Measurements from ENCODE around the gene ART1.

The ART1 gene

DNA sequence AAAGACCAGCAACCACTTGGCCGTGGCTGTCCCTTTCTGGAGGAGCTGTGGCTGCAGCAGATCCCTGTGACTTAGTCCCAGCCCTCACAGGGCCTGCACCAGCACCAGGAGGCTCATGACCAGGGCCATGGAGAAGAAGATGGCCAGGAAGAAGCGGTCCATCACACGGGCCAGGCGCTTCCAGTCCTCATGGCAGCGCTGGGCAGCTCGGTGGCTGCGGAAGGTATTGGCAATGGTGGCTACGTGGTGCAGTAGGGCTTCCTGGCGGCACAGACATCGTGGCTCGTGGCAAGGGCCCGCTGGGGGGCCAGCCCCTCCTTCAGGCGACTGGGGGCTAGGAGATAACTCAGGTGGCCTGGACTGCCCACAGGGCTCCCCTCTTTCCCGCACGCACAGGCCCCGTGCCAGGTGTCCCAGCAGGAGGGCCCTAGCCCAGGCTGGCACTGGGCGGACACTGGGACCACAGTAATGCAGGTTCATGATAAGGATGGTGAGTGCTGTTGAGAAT is 21.1 kb downstream of the ART1 start:
- no peak for DNase-seq (ENCODE audit: low spot score)

DNA sequence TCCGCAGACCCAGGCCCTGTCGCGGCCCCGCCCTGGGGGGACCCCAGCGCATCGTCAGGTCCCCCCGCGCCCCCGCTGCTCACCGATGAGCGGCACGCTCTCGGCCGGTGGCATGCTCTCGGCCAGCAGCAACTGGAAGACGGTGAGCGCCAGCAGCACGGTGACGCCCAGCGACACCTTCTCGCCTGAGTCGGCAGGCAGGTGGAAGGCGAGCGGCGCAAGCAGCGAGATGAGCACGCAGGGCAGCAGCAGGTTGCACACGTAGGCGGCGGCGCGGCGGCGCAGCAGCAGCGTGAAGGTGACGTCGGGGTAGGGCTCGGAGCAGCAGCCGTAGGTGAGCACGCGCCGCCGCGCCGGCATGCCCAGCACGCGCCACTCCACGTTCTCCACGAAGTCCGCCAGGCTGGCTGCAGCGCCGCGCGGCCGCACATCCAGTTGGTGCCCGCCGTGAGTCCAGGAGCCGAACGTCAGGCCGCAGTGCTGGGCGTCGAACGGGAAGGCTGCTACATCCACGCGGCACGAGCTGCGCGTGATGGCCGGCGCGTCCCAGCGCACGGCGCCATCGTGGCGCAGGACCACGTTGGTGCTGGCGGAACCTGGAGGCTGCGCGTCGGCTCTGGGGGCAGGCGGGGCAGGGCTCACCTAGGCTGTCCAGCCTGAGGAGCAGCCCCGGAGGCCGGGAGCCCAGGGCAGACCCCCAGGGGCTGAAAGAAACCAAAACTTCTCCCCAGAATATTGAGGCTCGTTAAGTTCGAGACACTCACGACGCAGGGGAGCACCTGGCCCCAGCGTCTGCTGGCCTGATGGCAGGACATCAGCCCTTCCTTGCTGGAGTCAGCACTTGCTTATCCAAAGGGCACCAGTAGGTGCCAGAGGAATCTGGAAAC is 22.5 kb downstream of the ART1 start:
- DNase-seq (ENCODE audit: low spot score) = no peak

DNA sequence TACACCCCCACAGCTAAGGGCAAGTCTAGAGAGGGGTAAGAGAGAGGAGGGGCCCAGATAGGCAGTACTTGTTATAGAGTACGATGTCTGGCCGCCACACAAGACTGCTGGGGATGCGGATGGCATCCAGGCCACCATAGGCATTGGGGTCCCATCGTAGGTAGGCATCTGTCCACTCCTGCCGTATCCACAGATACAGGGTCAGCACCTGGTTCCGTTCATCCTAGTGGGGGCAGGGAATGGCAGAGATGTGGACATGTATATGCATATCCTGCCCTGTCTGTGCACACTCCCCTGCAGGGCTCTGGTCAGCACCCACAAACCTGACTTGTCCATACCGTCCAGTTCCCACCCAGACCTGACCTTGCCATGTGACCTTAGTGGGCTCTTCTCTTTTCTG is 24.2 kb downstream of the ART1 start:
- no peak for DNase-seq (ENCODE audit: low spot score)

DNA sequence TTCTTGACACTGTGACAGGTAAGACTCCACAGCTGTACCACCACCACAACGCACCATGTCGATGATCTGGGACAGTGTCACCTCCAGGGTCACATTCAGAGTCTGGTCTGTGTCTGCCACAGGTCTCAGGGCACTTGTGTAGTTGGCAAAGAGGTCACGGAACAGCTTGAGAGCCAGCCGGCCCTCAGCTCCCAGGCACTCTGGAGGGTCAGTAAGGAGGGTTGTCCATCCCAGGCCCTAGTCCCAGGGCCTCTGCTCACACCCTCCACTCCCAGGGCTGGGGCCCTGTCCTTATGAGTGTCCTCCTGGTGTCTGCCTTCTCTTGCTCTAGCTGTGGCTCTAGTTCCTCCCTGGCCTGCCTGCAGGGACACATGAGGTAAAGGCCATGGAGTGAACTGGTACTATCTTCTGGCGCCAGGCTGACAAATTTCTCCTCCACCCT is 24.8 kb downstream of the ART1 start:
- DNase-seq (ENCODE audit: low spot score) = no peak

DNA sequence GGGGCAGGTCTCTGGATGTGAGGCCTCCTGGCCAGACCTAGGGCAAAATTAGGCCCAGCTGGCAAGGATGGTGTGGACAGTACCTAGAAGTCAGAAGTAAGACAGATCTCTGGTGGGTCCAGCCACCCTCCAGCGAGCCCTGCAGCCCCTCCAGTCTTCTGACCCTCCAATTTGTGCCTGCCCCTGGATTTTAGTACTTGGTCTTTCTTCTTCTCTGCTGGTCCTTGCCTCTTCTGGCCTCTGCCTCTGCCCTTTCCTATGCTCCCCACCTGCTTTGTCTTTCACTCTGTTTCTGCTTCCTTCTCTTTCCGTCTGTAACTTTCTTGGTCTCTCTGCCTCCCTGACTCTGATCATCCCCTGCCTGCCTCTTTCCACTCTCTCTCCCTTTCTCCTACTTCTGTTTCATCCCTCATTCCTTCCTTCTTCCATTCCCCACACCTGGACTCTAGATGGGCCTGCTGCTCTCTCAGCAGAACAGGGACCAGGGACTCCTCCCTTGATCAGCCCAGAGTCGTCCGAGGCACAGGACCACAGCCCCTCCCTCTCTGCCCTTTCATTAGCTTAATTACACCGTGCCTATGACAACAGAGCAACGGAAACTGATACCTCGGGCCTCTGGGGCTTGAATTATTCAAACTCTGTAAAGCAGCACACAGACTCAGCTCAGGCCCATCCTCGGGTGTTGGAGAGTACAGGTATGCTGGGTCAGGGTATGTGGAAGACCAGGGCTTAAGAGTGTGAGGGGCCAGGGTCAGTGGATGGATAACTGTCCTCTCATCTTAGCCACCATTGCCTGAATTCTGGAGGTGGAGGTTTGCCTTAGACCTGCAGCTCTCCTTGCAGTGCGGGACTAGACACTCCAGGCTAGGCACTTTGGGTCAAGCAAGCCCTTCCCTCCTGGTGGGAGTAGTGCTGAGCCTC is 26.7 kb downstream of the ART1 start, which contains the start of gene CHRNA10:
Gene CHRNA10 (minus strand): TSS at position 51 of the 921 bp plus-strand sequence. CDS start 72 bp downstream, outside the sequence.
- DNase-seq (ENCODE audit: low spot score) = no peak

DNA sequence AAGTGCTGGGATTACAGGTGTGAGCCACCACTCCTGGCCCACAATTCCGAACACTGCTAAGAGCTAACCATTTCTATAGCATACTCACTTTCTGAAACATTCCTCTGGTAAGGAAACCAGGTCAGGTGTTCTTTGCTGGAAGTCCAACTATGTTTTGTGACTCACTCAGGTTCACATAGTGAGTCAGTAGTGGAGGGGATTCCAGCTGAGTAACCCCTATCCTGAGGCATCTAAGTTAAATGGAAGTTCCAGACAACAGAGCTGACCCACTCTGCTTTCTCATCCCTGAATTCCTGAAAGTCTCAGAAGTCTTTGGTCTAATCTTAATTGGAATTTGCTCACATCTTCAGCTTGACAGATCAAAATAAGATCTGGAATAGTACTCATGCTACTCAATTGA is 29.3 kb downstream of the ART1 start:
- DNase-seq (ENCODE audit: low spot score) = no peak

DNA sequence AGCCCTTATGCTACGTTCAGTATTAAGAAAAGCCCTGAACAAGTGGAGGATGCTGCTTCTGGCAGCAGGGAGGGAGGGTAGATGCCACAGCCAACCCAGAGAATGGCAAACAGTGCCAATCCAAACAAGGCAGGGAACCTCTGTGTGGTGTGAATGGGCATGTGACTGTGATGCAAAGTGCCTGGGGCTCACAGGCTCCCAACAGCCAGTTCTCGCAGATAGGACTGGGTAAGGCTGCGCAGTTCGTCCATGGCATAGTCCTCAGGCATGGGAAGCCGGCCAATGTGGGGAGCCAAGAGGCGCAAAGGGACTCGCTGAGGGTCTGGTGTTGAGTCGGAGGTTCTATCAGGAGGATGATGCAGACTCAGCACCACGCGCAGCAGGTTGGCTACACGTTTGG is 31.0 kb downstream of the ART1 start:
- no peak for DNase-seq (ENCODE audit: low spot score)

DNA sequence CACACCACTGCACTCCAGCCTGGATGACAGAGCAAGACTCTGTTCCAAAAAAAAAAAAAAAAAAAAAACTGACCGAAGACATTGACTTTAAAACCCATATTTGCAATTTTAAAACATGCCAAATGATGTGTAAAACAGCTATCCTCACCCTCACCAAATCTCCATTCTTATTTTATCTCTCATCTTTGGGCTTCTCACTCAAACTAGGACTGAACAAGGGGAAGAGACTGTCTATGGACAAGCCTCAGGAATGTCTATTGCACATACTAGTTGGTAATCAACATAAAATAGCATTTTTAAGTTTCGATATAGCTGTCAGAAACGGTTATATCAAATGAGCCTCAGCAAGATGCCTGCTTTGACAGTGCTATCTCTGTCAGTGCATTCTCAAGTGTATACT is 34.1 kb downstream of the ART1 start:
- no peak for DNase-seq (ENCODE audit: low spot score)

DNA sequence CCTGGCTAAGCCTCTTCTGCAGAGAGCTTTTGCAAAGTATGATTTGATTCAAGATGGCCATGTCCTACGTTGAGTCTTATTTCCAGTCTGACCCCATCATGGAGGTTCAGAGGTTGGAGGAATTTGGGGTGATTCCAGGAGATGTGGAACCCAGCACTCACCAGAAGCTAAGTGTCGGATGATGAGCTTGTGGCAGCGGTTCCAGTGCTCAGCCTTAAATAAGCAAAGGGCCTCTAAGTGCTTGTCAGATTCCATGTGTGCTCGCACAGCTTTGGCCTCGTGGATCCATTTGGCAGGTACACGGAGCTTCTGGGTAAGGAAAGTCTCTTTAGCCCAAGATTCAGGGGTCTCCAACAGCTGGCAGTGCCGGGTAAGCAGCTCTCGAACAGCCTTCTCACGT is 38.1 kb downstream of the ART1 start:
- no peak for DNase-seq (ENCODE audit: low spot score)

DNA sequence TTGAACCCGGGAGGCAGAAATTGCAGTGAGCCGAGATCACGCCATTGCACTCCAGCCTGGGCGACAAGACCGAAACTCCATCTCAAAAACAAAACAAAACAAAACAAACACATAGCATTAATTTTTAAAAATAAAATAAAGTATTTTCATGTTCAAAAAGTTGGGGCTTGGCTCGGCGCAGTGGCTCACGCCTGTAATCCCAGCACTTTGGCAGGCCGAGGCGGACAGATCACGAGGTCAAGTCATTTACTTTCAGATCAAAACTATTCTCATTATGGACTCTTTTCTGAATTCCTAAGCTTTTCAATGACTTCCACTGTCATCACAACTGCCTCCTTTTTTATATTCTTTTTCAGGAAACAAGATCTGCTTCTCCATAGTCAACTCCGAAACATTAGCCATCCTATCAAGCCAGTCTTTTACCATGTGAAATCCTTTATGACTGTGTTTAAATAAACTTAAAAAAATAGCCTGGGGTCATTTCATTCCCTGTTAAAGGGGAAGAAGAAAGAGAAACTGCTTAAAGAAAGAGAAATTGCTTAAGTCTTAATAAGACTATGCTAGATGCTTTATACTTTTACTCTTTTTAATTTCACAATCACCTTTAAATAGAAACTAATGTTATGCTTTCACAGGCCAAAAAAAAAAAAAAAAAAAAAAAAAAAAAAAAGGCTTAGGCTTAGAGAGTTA is 39.3 kb downstream of the ART1 start:
- DNase-seq (ENCODE audit: low spot score) = no peak

DNA sequence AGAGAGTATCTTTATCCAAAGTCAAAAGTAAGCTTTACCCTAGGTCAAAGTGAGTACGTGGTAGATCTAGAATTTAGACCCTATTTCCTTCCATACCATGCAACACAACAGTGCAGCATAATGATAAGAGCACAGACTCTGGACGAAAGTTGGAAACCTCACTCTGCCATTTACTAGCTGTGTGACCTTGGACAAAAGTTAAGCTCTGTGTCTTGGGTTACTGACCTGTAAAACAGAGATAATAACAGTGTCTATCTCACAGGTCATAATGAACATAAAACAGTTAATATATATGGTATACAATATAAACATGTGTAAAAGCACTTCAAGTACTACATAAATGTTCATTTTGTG is 39.9 kb downstream of the ART1 start:
- DNase-seq (ENCODE audit: low spot score) = no peak

DNA sequence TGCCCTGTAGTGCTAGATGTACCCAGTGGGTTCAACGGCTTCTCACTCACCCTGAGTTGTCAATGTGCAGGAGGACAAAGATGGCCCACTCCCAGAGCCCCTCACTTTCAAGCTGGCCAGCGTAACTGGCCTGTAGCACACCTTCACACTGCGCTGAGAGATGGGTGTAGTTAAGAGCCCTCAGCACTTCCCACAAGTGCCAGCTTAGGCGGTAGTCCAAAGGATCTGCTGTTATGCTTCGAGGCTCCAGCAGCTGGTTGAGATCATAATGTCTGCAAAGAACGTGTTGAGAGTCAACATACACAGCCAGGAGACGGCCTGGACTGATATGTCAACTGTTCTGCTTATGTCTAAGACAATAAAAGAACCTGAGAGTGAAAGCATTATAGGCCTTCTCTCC is 41.0 kb downstream of the ART1 start:
- no peak for DNase-seq (ENCODE audit: low spot score)

DNA sequence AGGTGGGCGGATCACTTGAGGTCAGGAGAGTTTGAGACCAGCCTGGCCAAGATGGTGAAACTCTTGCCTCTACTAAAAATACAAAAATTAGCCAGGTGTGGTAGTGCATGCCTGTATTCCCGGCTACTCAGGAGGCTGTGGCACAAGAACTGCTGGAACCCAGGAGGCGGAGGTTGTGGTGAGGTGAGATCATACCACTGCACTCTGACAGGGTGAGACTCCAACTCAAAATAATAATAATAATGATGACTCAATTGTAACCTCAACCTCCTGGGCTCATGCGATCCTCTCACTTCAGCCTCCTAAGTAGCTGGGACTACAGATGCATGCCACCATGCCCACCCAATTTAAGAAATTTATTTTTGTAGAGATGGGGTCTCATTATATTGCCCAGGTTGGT is 41.8 kb downstream of the ART1 start:
- no peak for DNase-seq (ENCODE audit: low spot score)

DNA sequence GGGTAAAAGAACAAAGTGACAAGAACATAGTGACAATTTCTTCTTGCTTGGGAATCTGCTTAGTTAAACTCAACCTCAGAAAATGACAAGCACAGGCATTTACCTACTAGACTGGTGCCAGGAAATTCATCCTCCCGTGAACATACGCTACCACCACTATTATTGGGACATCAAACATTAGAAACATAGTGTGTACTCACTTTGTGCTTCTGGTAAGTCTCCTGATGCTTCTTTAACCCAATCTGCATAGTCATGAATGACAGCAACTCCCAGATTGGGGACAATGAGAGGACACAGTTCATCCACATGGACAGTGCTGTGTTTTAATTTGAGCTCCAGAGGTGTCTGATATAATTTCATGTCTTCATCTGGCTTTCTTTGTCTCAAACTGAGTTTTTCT is 55.5 kb downstream of the ART1 start:
- DNase-seq (ENCODE audit: low spot score) = no peak

DNA sequence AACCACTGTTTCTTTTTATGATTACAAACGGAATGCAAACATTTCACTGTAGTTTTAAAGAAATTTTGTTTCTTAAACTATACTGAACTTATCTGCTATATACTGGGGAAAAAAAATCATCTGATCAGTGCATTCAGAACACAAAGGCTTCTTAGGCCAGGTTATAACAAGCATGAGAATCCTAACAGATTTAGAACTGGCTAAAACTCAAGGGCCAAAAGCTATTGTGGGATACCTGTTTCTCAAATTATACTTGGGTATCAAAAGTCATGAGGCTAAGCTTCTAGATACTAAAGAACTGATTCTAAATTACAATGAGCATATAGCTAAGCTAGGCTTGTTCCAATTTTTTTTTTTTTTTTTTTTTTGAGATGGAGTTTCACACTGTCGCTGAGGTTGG is 56.0 kb downstream of the ART1 start:
- DNase-seq (ENCODE audit: low spot score) = no peak

DNA sequence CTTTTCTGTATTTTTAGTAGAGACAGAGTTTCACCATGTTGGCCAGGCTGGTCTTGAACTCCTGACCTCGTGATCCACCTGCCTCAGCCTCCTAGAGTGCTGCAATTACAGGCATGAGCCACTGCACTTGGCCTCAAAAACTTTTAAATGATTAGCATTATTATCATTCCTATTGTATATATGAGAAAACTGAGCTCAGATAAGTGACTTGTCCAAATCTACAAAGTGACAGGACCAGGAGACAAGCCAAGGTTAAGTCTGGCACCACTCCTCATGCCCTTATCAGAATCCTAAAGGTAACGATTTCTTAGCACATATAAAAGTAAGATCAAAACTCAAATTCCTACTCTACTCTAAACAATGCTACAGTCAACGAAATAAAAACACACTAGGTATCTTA is 58.5 kb downstream of the ART1 start:
- no peak for DNase-seq (ENCODE audit: low spot score)

DNA sequence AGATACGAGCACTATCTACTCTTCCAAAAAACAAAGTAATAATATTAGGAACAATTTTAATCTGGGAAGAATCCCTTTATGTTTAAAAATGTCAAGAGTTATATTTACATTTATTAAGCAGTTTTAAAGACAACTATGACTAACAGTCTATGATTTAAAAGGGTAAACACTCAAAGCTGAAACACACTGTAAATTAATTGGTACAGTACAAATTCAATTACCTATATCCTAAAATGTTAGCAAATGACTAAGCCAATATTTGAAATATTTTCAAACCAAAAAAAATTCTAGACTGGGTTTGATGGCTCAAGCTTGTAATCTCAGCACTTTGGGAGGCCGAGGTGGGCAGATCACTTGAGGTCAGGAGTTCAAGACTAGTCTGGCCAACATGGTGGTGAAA is 62.2 kb downstream of the ART1 start:
- DNase-seq (ENCODE audit: low spot score) = no peak

DNA sequence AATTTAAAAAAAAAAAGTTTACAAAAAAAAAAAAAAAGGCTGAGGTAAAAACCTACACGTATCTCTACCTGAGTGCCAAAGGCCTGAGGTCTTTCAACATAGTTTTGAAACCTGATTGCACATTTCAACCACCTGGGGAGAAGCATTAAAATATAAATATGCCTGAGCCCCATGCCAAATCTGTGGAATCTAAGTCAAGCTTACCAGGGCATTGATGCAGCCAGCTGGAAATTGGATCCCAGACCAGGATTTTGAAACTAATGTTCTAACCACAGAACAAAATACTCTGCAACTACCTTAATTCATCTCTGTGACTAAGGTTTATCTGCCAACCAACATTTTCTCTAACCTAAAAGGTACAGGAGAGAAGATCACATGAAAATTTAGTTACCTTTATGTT is 65.0 kb downstream of the ART1 start:
- DNase-seq (ENCODE audit: low spot score) = no peak

DNA sequence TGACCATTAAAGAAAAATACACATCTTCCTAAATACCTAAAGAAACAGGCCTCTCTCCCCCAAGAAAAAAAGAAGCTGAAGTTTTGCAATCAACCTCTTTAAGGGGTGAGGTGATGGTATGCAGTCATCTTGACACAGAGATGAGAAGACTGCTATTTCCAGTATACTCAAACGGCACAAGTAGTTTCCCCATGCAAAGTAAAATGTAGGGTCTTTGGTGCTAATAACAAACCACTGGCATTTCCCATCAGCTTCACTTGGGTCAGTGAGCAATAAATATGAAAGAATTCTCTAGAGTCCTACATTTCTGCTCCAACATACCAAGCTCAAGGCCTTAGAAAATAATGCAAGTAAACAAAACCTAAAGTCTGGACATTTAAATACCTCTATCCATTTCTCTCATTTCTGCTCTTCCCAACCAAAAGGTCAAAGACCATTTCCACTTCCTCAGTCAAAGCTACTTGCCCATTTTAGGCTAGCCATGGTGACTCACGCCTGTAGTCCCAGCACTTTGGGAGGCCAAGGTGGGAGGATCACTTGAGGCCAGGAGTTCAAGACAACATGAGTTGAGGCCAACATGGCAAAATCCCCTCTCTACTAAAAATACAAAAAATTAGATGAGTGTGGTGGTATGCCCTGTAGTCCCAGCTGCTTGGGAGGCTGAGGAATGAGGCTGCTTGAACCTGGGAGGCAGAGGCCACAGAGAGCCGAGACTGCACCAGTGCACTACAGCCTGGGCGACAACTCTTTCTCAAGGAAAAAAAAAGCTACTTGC is 65.7 kb downstream of the ART1 start:
- no peak for DNase-seq (ENCODE audit: low spot score)

DNA sequence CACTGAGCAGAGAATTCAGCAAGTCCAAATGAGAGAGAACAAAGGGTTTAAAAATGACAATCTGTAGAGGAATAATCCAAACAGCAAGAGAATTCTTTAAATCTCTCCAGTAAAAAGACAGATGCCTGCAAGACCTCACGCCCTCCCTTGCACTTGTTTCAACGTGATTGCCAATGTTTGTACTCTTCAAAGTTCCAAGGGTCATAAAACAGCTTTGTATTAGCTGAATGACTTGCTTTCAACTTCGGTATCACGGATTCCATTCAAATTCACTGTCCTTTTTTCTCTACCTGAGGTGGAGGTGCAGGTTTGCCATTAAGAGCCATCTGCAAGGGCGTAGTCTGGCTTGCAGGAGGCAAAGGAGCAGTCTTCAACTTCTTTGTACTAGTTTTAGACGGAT is 67.3 kb downstream of the ART1 start:
- DNase-seq (ENCODE audit: low spot score) = peak; percentile 20

Measured in HuH-7 (cell line).